PC-3 (cell line): Measurements from ENCODE around the gene LBHD2.

ENCODE experiments used
- EZH2 ChIP-seq: fragments of 300-600 bp; sonication (generic); IDR thresholded peaks from one replicate; pipeline ENCODE4 v1.6.1; 2017; ENCODE audit warnings: antibody characterized with exemption, mild to moderate bottlenecking, low read length; ENCODE audit not compliant: unreplicated experiment
- EZH2phosphoT487 ChIP-seq: fragments of 300-600 bp; sonication (generic); IDR thresholded peaks from 2 replicates; pipeline ENCODE4 v1.6.1; 2018; ENCODE audit warnings: mild to moderate bottlenecking, antibody characterized with exemption, low read length, borderline replicate concordance
- TF ChIP-seq, protein P1 (sequence below): fragments of 300-600 bp; sonication (generic); conservative IDR thresholded peaks from 2 replicates; pipeline ENCODE4 v1.5.1; 2017; ENCODE audit warnings: antibody characterized with exemption, low read depth, mild to moderate bottlenecking, low read length

GRCh38 chr14:103135333-103136260 is 51.6 kb downstream of the LBHD2 start:
- TF ChIP-seq, protein P1, sequence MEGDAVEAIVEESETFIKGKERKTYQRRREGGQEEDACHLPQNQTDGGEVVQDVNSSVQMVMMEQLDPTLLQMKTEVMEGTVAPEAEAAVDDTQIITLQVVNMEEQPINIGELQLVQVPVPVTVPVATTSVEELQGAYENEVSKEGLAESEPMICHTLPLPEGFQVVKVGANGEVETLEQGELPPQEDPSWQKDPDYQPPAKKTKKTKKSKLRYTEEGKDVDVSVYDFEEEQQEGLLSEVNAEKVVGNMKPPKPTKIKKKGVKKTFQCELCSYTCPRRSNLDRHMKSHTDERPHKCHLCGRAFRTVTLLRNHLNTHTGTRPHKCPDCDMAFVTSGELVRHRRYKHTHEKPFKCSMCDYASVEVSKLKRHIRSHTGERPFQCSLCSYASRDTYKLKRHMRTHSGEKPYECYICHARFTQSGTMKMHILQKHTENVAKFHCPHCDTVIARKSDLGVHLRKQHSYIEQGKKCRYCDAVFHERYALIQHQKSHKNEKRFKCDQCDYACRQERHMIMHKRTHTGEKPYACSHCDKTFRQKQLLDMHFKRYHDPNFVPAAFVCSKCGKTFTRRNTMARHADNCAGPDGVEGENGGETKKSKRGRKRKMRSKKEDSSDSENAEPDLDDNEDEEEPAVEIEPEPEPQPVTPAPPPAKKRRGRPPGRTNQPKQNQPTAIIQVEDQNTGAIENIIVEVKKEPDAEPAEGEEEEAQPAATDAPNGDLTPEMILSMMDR = no peak
- TF ChIP-seq EZH2 (no peak), EZH2phosphoT487 (no peak)
